Activated gamma-delta T cell treated with anti-CD3 and anti-CD28 coated beads, Interleukin-2, amount 50 U/mL, for 16 hours (primary cell): ENCODE measurements around the gene ZNHIT2.
A peak's percentile ranks its signal among the peaks of the same experiment; 100 is the strongest.
"Not testable (repeated sequence)": the region's sequence is repeated elsewhere in the genome, so short reads cannot be mapped to it uniquely, and the experiment has no call there.

Experiments
- DNase-seq: peaks from one replicate; pipeline ENCODE4 v3.0.0-alpha.2; 2020; ENCODE audit warnings: low read depth

ZNHIT2 gene

DNA sequence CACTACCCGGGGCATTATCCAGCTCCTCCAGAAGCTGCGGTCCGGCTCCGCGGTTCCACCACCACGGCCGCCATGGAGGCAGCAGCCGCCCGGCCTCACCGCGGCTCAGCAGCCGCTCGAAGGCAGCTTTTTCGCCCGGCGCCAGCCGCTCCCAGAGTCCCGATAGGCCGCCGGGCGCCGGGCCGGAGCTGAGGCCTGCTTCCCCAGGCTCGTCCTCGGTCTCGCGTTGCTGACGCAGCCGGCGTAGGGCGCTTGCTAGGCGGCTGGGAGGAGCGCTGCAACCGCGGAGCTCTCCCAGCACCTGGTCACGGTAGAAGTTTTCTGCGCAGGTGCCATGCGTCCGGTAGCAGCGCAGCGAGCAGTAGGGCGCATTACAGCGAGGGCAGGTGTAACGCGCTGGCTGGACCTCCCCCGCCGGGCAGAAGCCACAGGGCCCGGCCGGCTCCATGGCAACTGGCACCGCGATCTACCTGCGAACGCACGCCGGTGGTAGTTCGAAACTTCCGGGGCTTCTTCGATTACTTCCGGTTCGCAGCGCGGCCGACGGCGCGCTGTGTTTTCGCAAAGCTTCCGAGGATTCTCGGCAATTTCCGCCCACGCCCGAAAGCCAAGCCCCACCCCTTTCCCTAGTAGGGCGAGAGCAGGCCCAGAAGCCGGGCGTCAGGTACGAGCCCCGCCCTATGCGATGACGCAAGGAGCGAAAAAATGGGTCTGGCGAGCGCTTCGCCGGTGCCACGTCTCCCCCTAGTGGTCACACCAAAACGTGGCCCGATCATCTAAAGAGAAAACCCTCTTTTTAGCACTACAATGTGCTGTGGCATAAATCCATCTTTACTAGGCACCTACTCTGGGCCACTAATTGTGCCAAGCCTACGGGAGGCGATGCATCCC lies at the start of gene ZNHIT2:
ZNHIT2 (minus strand) TSS at position 496 of the 891 bp plus-strand sequence; CDS start at position 448, 48 bp downstream.
- DNase-seq, result peak; percentile 100

DNA sequence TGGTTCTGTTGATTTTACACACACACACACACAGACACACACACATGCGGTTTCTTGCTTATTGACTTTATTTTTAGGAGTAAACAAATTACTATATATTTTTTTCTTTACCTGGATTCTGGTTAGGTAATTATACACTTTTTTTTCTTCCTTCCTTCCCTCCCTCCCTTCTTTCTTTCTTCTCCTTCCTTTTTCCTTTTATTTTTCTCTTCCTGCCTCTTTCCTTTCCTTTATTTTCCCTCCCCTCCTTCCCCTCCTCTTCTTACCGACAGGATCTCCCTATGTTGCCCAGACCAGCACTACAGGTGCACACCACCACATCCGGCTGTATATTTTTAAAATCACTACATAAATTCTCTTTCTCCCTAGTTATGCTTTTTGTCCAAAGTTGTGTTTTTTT lies 49.4 kb upstream of the ZNHIT2 start:
- no peak for DNase-seq

DNA sequence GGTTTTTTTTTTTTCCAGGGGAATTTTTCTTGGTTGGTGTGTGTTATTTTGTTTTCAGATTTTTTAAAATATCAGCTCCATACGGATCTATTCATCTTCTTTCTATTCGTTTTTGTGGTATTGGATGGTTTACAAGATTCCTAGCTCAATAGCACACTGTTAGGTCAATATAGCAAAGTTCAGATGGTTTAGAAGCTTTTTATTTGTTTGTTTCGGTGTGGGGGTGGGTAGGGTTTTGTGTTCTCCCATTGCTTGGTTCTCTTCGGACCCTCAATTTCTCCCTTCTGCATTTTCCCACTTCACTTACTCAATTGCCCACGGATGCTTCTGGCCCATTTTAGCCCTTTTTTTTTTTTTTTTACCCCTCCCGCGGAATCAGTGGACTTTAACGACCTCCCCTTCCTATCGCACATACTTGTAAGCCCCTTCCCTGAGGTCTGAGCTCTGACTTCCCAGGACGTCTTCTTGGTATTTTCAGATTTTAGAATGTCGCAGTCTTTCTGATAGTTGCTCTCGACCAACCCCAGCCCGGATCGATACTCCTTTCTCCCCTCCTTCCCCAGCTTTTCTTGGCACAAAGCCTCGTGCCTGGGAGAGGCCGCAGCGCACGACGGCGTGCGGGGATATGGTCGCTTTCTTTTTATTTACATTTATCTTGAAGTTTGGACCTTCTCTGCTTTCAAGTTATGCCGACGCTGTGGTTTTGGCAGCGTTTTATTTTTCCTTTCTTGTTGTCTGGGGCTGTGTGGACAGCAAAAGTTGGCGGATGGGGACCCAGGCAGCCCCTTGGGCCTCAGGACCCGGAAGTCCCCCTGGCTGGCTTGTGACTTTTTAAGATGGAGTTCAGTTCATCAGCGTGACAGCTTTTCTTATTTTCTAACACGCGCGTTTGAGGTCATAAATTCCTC lies 48.2 kb upstream of the ZNHIT2 start:
- DNase-seq, result no peak

DNA sequence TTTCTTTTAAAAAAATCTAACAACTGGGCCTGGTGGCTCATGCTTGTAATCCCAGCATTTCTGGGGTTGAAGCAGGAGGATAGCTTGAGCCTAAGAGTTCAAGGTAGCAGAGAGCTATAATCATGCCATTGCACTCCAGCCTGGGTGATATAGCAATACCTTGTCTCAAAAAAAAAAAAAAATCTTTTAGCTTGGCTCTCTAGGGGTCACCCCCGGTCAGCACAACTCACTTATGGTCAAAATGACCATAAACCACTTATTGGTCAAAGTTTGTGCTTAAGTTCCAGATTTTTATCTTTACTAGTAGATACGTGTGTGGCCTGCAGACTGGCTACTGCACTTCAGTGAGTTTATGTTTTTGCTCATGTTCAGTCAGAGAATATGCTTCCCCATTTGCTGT lies 46.2 kb upstream of the ZNHIT2 start:
- no peak for DNase-seq

DNA sequence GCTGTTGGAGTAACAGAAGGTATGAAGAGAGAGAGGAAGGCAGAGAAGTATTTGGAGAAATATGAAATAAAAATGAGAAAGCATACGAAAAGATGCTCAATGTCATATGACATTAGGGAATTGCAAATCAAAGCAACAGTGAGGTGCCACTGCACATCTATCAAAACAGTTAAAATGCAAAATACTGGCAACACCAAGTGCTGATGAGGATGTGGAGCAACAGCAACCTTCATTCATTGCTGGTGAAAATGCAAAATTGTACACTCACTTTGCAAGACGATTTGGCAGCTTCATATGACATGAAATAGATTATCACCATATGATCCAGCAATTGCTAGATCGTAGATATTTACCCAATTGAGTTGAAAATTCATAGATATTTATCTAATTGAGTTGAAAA lies 43.1 kb upstream of the ZNHIT2 start:
- DNase-seq, result no peak

DNA sequence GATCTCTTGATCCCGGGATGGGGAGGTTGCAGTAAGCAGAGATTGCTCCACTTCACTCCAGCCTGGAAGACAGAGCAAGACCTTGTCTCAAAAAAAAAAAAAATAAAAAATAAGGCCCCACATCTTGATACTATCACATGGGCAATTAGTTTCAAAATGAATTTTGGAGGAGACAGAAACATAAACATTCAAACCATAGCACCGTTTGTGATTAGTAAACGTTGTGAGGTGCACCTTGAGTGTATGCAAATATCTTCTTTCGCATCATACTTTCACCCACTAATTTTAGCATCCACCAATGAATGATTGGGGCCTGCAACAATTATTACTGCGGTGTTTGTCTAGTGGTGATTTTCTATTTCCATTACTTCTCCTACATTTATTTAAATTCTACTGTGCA lies 41.5 kb upstream of the ZNHIT2 start:
- DNase-seq, result no peak

DNA sequence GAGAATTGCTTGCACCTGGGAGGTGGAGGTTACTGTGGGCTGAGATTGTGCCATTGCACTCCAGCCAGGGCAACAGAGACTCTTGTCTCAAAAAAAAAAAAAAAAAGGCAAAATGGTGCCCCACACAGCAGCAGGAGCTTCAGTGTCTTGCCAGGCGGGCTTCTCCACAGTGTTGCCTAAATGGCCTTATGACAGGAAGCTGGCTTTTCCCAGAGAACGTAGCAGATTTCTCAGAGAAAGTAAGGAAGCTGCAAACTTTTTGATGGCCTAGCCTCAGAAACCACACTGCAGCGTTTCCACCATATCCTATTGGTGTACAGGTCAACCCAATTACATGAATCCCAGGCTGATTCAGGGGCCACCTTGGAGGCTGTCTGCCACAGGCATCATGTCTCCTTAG lies 39.8 kb upstream of the ZNHIT2 start:
- DNase-seq, result no peak

DNA sequence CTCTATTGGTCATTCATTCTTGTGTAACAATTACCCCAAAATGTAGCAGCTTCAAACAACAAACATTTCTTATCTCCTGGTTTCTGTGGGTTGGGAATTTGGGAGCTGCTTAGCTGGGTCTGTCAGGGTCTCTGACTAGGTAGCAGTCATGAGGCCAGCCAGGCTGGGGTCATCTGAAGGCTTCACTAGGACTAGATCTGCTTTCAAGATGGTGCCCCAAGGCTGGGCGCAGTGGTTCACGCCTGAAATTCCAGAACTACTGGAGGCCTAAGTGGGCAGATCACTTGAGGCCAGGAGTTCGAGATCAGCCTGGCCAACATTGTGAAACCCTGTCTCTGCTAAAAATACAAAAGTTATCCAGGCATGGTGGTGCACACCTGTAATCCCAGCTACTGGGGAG lies 39.4 kb upstream of the ZNHIT2 start:
- no peak for DNase-seq

DNA sequence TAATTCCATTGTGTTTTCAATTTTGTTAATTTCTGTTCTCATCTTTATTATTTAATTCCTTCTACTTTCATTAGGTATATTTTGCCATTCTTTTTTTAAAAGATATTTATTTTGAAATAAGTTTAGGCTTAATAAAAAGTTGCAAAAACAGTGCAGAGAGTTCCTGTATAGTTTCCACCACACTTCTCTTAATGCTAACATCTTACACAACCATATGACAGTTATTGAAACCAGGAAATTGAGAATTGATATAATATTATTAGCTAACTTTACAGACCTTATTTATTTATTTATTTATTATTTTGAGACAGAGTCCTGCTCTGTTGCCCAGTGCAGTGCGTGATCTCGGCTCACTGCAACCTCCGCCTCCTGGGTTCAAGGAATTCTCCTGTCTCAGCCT lies 38.8 kb upstream of the ZNHIT2 start:
- no peak for DNase-seq

DNA sequence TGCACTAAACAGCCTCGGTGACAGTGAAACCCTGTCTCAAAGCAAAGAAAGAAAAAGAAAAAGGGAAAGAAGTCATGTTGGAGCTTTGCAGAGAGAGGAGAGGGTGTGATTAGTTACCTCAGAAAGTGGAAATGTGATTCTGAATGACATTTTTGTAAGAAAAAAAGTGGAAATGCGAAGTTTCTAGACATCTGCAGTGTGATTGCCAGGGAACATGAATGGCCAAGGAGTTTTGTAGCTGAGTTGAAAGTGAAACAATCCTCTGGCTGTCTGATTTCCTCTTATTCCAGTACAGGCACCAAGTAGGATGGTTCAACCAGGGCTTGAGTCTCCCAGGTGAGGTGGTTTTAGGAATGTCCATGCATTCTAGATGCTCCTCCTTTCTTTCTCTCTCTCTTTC lies 34.6 kb upstream of the ZNHIT2 start:
- DNase-seq, result no peak

DNA sequence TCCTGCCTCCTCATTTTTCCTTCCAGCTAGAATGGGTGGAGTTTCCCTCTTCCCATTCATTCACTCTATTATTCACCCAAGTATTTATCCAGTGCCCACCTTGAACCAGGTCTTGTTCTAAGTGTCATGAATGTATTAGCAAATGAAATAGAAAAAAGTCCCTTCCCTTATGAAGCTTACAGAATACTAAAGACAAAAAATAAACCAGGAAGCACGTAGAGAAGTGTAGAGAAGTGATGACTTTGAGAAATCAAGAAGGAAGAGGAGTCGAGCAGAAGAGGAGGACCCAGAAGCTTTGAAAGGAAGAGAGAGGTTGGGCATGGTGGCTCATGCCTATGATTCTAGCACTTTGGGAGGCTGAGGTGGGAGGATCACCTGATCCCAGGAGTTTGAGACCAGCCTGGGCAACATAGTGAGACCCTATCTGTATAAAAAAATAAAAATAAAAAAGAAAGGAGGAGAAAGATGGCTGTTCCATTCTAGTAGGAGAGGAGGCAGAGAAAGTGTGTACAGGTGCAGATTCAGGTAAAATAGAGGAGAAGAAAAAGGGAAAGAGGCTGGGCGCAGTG lies 33.9 kb upstream of the ZNHIT2 start:
- no peak for DNase-seq

DNA sequence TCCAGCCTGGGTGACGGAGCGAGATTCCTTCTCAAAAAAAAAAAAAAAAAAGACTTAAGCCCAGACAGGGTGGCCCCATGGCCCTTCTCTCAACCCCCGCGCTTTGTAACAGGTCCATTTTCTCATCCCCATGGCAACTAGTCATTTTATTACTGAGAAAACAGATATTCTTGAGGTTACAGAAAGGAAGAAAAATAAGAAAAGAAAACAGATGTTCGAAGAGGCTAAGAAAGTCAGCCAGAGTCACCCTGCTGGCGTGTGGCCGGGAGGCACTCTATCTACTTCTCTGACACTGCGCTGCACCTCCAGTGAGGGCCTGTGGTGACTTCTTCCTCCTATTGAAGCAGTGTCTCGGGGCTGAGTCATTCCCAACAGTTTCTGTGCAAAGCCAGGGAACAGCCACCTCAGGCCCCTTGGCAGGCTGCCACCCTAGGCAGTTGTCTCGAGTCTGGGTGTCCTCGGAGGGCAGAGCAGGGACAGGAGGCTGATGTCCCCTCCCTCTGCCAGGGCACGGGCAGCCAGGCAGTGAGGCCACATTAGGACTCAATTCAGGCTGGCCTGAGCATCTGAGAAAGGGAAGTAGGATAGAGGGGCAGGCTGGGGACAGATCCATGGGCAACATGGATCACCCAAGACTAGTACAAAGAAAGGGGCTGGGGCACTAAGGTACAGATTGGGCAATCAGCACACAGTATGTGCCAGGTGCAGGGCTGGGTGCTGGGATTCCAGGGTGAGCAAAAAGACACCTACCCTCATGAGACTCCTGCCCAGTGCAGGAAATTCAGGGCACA lies 33.2 kb upstream of the ZNHIT2 start:
- DNase-seq, result no peak

DNA sequence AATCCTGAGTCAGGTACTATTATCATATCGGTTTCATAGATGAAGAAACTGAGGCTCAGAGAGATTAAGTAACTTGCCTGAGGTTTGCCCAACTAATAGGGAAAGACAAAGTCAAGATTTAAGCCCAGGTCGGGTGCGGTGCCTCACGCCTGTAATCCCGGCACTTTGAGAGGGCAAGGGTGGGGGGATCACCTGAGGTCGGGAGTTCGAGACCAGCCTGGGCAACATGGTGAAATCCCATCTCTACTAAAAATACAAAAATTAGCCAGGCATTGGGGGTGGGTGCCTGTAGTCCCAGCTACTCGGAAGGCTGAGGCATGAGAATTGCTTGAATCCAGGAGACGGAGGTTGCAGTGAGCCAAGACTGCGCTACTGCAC lies 32.6 kb upstream of the ZNHIT2 start:
- DNase-seq, result not testable (repeated sequence)

DNA sequence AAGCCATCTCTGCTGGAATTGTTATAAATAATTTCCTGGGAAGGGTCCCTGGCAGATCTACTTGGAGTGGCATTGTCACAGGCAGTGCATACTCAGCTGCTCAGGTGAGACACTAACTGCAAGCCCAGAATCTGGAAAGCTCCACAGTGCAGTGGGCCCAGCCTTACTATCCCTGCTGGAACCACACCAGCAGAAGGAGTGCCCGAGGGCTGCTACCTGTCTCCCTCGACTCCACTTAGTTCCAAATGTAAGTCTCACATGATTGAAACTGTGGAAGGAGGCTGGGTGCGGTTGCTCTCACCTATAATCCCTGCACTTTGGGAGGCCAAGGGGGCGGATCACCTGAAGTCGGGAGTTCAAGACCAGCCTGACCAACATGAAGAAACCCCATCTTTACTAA lies 31.2 kb upstream of the ZNHIT2 start:
- no peak for DNase-seq

DNA sequence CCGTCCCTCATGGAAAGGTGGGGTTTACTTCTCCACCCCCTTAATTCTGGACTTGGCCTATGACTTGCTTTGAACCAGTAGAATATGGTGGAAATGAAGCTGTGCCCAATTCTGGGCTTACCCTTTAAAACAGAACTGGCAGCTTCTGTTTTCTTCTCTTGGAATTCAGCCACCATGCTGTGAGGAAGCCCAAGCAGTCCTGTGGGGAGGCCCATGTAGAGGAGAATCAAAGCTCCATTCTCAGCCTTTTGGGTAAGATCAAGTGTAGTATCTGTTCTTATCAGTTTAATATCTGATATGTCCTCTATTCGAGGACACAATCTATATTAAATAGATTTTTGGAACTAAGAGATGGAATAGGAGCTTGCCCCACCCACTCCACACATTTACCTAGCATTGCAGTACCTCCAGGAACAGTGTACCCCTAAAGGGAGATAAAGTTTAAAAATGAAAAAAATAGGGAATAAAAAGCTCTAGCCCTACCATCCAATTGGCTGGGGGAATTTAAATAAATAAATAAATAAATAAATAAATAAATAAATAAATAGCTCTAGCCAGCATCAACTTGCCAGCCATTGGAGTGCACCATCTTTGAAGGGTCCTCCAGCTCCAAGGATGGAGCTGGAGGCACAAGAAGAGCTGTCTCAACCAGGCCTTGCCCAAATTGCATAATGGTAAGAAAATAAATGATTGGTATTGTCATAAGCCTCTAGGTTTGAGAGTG lies 30.0 kb upstream of the ZNHIT2 start:
- DNase-seq, result no peak

DNA sequence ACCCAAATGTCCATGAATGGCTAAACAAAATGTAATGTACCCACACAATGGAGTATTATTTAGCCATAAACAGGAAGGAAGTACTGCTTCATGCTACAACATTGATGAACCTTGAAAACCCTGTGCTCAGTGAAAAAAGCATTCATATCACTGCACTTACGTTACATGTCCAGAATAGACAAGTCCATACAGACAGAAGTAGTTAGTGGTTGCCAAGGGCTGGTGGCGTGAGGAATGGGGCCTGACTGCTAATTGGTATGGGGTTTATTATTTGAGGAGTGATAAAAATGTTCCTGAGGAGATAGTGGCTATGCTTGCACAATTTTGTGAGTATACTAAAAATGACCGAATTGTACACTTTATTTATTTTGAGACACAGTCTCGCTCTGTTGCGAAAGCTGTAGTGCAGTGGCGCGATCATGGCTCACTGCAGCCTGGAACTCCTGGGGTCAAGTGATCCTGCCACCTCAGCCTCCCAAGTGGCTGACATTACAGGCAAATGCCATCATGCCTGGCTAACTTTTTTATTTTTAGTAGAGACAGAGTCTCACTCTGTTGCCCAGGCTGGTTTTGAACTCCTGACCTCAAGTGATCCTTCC lies 24.5 kb upstream of the ZNHIT2 start:
- DNase-seq, result no peak

DNA sequence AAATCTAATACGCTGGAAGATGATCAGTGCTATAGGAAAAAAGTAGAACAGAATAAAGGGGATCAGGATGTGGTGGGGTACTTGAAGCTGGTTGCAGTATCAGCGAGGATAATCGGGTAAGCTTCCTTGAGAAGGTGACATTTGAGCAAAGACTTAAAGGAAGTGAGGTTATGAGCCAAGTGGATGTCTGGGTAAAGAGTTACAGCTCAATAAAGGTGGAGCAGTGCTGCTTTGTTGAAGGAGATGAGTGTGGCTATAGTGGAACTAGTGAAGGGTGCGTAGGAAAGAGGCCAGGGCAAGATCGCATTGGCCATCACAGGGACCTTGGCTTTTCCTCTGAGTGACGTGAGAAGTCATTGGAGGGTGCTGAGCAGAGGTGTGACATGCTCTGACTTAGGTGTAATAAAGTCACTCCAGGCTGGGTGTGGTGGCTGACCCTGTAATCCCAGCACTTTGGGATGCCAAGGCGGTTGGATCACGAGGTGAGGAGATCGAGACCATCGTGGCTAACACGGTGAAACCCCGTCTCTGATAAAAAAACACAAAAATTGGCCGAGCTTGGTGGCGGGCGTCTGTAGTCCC lies 19.1 kb upstream of the ZNHIT2 start:
- no peak for DNase-seq

DNA sequence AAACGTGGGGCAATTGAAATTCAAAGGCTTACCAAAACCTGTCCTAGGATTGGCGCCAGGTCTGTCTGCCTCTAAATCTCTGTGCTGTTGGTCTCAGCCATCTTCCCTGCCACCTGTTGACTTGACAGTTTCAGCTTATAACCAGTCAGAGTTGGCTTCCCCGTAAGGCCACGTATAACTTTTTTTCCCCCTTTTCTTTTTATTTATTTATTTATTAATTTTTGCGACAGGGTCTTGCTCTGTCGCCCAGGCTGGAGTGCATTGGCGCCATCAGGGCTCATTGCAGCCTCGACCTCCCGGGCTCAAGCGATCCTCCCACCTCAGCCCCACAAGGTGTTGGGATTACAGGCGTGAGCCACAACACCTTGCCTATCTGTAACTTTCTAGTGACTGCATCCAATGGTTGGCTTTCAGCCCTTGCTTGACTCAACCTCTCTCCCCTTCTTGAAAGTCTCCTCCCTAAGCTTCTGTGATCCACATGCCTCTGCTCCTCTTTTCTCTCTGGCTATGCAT lies 18.2 kb upstream of the ZNHIT2 start:
- DNase-seq, result no peak

DNA sequence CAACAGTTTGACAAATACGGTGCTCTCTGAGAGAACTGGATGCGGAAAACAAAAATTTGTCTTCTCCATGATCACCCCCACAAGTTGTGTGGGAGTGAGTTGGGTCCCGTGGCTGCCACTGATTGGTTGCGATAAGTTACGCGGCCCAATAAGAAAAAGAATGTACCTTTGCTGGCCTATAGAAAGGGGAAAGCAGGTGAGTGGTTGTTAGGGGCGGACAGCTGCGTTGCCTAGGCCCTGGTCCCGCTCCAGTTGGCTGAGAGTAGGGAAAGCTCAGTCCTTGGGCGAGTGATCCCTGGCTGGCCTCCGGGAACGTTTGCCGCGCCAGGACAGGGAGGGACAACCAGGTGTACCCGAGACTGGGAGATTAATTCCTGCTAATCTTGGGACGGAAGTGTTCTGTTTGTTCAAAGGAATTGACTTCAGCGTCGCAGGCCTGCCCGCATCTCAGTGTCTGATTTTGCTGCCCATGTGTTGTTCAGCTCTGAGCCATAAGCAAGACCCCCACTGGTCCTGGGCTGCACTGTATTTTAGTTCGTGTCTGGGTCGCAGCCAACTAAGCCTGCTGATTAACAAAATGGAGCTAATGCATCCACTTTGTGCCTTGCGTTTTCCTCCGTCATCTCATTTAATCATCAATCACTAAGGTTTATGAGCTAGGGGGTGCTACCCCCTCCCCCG lies 17.6 kb upstream of the ZNHIT2 start:
- DNase-seq, result peak; percentile 76
